Hepatic stellate cell (primary cell): ENCODE data around the gene DLG4.
A peak's percentile ranks its signal among the peaks of the same experiment; 100 is the strongest.
"Not testable (repeated sequence)": the region's sequence is repeated elsewhere in the genome, so short reads cannot be mapped to it uniquely, and the experiment has no call there.

Experiments
- DNase-seq: peaks from one replicate; pipeline ENCODE4 v3.0.0; 2011; ENCODE audit warnings: low spot score

Gene DLG4

DNA sequence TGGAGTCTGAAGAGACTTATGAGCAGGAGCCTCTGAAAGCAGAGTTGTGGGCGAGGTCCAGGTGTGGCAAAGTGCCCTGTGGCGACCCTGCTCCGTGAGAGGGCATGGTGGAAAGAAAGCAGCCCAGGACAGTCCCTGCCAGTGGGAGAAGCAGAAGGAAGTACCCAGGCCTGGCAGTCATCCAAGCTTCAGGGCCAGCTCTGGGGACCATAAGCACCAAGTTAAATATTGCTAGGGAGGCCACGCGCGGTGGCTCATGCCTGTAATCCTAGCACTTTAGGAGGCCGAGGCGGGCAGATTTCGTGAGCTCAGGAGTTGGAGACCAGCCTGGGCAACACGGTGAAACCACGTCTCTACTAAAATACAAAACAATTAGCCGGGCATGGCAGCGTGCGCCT lies 35.5 kb downstream of the DLG4 start:
- no peak for DNase-seq

GRCh38 chr17:7183433-7184090 lies 36.1 kb downstream of the DLG4 start:
- DNase-seq, result no peak

DNA sequence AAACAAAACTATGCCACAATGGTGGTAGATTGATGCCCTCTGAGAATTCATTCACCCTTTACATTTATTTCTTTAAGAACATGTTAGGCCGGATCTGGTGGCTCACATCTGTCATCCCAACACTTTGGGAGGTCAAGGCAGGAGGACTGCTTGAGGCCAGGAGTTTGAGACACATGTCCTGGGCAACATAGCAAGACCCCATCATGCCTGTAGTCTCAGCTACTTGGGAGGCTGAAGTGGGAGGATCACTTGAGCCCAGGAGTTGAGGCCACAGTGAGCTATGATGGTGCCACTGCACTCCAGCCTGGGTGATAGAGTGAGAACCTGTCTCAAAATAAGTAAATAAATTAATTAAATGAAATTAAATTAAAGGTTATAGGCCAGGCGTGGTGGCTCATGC lies 37.5 kb downstream of the DLG4 start:
- DNase-seq, result not testable (repeated sequence)

DNA sequence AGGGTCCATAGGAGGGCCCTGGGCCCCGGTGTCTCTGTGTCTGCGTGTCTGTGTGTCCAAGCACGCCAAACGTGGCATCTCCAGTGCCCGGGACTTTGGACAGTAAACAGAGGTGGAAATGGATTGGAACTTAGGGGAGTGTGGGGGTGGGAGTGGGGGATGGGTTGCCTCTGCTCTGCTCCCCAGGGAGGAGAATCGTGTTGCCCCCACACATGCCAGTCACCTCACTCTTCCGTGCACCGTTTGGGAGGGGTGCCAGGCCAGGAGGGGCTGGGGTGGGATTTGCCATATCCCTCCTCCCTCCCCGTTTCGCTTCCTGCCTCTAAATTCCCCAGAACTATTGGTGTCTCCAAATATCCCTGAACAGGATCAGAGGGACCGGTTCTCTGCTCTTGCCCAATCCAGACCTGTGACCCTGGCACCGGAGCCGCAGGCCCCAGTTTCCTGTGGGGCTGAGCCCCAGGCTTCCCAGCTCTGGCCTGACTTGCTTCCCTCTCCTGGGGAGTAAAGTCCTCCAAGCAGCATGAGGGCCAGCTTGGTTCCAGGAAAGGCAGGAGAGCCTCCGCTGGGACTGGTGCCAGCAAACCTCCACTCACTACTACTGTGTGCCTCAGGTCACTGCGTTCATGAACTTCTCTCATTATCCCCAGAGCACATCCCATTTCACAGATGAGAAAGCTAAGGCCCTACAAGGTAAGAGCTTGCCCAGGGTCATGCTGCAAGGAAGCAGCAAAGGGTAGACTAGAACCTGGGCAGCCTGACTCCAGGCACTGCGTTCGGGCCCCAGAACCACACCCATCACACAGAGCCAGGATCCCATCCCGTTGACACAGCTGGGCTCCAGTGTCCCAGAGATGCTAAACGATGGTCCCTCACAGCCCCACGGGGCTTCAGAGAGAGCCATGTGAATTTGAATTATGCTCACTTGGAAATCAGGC lies 40.0 kb downstream of the DLG4 start, which contains the start of gene ASGR1:
TSS of gene ASGR1 (minus strand) at position 54 of the 938 bp plus-strand sequence. CDS start 807 bp downstream, outside the sequence.
- no peak for DNase-seq

DNA sequence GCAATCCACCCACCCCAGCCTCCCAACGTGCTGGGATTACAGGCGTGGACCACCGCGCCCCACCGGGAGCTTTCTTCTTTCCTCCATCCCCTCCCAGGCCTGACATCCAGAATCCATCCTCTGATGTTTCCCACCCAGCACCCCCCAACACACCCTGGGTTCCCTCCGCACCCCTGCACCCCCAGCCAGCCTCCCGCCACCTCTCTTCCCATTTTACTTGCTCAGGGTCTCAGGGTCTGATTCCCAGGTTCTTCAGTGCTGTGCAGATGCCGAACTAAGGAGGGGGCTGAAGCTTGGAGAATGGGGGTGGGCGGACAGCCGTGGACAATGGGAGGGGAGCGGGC lies 40.7 kb downstream of the DLG4 start:
- no peak for DNase-seq

- DNase-seq, result no peak
These were observed 41.6 kb downstream of the DLG4 start for GRCh38 chr17:7177954-7178477.

- DNase-seq, result peak; percentile 90
These were observed 42.3 kb downstream of the DLG4 start for GRCh38 chr17:7177191-7177953.

DNA sequence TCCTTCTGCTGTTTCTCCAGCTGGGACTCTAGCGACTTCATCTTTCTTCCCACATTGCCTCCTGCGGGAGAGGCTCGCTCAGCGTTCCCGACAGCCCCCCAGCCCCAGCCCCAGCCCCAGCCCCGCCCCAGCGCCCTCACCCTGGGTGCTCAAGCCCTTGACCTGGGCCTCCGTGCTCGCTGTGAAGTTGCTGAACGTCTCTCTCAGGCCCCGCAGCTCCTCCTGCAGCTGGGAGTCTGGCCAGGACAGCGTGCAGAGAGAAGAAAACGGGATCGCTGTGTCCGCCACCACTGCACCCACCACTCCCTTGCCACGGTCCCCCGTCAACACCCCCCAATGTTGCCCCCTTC lies 42.8 kb downstream of the DLG4 start:
- no peak for DNase-seq

DNA sequence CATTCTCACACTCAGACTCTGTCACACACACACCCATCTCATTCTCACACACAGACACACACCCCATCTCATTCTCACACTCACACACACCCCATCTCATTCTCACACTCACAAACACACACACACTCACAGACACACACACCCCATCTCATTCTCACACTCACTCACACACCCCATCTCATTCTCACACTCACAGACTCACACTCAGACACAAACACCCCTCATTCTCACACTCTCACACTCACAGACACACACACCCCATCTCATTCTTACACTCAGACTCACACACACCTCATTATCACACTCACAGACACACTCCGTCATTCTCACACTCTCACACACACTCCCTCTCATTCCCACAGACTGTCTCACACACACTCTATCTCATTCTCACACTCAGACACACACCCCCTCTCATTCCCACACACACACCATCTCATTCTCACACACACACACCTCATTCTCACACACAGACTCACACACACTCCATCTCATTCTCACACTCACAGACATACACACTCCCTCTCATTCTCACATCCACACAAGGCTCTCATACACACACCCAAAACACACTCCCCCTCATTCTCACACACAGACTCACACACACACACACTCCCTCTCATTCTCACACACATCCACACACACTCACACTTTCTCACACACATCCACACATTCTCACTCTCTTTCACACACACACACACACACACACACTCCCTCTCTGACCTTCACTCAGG lies 43.4 kb downstream of the DLG4 start:
- DNase-seq, result no peak

- DNase-seq, result no peak
These were observed 44.3 kb downstream of the DLG4 start for GRCh38 chr17:7175330-7175733.

DNA sequence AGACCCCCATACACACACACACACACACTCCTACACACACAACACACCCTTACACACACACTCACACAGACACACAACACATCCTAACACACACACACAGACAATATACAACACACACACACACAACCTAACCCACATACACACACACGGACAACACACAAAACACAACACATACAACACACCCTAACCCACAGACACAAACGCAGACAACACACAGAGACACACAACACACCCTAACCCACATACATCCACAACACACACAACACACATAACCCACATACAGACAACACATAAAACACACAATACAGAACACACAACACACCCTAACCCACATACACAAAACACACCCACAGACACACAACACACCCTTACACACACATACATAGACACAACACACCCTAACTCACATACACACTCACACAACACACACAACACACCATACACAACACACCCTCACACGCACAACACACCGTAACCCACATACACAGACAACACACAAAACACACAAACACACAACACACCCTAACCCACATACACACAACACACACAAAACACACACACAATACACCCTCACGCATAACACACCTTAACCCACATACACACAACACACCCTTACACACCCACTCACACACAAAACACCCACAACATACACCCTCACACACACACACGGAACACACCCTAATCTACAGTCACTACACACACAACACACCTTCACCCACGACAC lies 44.9 kb downstream of the DLG4 start:
- no peak for DNase-seq

DNA sequence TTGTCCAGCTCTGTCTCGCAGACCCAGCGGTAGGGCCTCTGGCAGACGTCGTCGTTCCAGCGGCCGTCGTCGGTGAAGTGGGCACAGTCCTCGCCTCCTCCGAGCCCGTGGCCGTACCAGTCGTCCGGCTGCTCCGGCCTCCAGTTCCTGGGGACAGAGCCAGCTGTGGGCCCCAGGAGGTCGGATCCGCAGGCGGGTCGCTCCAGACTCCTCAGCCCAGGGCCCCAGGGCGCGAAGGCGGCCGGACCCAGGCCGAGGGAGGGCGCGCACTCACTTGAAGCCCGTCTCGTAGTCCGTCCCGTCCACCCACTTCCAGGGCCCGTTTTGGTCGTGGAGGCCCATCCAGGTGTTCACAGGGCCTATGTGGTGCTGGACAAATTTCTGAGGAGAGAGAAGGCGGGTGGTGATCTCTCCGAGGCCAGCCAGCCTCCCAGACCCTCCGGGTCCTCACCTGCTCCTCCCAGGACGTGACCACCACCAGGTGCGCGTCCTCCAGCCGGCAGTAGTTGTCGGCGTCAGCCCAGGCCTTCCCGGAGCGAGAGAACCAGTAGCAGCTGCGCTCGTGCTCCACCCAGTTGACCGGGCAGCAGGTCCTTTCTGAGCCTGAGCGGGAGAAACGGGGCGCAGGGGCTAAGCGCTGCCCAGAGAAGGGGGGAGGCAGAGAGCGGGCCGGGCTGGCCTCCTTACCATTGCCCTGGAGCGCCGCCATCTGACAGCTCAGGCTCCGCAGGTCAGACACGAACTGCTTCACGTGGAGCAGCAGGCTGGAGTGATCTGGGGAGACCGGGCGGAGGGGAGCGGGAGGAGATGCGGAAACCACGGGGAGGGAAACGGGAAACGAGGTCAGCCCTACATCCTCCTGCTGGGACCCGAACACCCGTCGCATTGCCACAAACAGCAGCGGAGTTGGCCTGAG lies 45.7 kb downstream of the DLG4 start:
- peak; percentile 47 for DNase-seq

DNA sequence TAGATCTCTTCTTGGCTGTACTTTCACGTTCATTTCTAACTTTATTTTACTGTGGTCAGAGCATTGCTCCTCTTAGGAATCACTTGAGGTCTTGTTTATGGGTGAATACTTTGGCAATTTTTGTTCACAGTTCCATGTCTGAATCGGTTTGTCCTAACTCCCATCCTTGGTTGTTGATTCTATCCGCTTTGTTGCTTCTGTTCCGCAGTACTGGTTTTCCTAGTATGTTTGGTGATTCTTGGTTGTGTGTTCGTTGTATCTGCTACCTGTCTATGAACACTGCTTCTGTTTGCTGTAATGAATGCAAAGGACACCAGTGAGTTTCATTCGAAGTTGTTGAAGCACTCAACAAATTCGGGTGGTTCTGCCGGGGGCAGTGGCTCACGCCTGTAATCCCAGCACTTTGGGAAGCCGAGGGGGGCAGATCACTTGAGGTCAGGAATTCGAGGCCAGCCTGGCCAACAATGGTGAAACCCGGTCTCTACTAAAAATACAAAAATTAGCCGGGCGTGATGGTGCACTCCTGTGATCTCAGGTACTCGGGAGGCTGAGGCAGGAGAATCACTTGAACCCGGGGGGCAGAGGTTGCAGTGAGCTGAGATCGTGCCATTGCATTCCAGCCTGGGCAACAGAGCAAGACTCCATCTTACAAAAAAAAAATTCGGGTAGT lies 47.0 kb downstream of the DLG4 start:
- not testable (repeated sequence) for DNase-seq

DNA sequence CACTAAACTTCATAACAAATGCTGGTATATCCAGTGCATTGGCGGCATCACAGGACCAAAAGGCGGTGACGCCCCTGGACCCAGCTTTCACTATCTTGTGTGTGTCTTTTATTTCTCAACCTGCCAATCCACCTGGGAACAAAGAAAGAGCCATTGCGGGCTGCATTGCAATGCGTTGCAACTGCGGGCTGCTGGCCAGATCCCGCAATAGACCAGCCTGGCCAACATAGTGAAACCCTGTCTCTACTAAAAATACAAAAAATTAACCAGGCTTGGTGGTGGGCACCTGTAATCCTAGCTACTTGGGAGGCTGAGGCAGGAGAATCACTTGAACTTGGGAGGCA lies 50.1 kb downstream of the DLG4 start:
- DNase-seq, result not testable (repeated sequence)

GRCh38 chr17:7168841-7169564 lies 50.6 kb downstream of the DLG4 start:
- not testable (repeated sequence) for DNase-seq

GRCh38 chr17:7167832-7168231 lies 51.8 kb downstream of the DLG4 start:
- DNase-seq, result no peak

GRCh38 chr17:7166873-7167272 lies 52.8 kb downstream of the DLG4 start:
- no peak for DNase-seq

GRCh38 chr17:7159571-7159970 lies 60.1 kb downstream of the DLG4 start:
- not testable (repeated sequence) for DNase-seq

GRCh38 chr17:7158424-7158823 lies 61.2 kb downstream of the DLG4 start:
- not testable (repeated sequence) for DNase-seq
